Esophagus (tissue), 2 donors: ENCODE measurements around the gene ATP13A5. TPM values are rescaled to one million over a fixed set of nuclear protein-coding genes. Genes with fewer than 3 reads are reported as not detected.

ENCODE experiments used
- H3K27ac ChIP-seq, 2 donors: one replicate each; pipeline ENCODE4 v1.5.1; 2013; ENCODE audit warnings: low read depth in 2 of 2, mild to moderate bottlenecking in 2 of 2, inconsistent platforms in 1 of 2, low read length in 1 of 2, moderate library complexity in 1 of 2
- H3K27me3 ChIP-seq, 2 donors: one replicate each; pipeline ENCODE4 v1.6.1; 2013; ENCODE audit warnings: low read length in 2 of 2, control low read depth in 1 of 2, mild to moderate bottlenecking in 1 of 2; ENCODE audit not compliant: insufficient read depth in 2 of 2, control insufficient read depth in 1 of 2
- H3K36me3 ChIP-seq, 2 donors: one replicate each; pipeline ENCODE4 v1.6.1; 2013; ENCODE audit warnings: low read length in 1 of 2; ENCODE audit not compliant: control insufficient read depth in 2 of 2, insufficient read depth in 2 of 2
- H3K4me1 ChIP-seq, 2 donors: one replicate each; pipeline ENCODE4 v1.6.1; 2013; ENCODE audit warnings: low read length in 1 of 2; ENCODE audit not compliant: control insufficient read depth in 2 of 2, insufficient read depth in 2 of 2
- H3K4me3 ChIP-seq, 2 donors: one replicate each; pipeline ENCODE4 v1.5.1; 2013; ENCODE audit warnings: low read length in 2 of 2, mild to moderate bottlenecking in 2 of 2, low read depth in 1 of 2, moderate library complexity in 1 of 2
- H3K9me3 ChIP-seq, 2 donors: one replicate each; pipeline ENCODE4 v1.6.1; 2013; ENCODE audit warnings: mild to moderate bottlenecking in 2 of 2, low read depth in 1 of 2, low read length in 1 of 2, moderate library complexity in 1 of 2; ENCODE audit not compliant: control insufficient read depth in 2 of 2, insufficient read depth in 1 of 2
- whole genome bisulfite sequencing, 2 donors: extraction: QIAGEN DNeasy Blood & Tissue Kit; methylation state at CpG; one replicate each; pipeline ENCODE4 v1.1.7; 2013; 5-methylcytosine and 5-hydroxymethylcytosine counted together
- polyA plus RNA-seq, 2 donors: library from polyadenylated mRNA; stranded (reverse); fragments of 200-250 nt; gene quantifications; one replicate each; pipeline ENCODE4 v1.2.3, GENCODE V29; 2013
- donor health status: healthy with polysubstance abuse.
- donor health status: Bipolar disorder and iron deficiency.

The ATP13A5 gene
- polyA plus RNA-seq, 2 donors, result 0.26 TPM

DNA sequence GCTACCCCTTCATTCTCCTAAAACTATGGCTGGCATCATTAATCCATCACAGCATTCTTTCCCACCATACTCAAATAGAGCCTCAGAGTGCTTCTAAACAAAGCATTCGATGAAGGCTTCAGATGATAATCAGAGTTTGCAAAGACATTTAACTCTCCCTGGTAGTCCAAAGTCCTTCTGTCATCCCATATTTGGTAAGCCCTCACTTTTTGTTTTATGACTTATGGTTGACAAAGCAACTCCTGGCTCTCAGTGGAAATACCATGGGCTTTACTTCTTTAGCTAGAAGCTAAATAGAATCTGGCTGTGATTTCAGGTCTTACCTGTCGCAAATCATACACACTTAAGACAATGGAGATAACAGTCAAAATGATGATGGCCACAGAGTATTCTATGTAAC is 27.8 kb downstream of the ATP13A5 start:
- Histone ChIP-seq H3K27ac (no peak overlapping the region), H3K9me3 (no peaks in the 10 kb centered on the region), H3K4me1 (no peaks in the 10 kb centered on the region), H3K27me3 (no peaks in the 10 kb centered on the region), H3K36me3 (no peaks in the 10 kb centered on the region), H3K4me3 (no peak overlapping the region)
- 75 to 82% methylated on average over 2 of the region's 2 CpGs for WGBS, 2 donors

DNA sequence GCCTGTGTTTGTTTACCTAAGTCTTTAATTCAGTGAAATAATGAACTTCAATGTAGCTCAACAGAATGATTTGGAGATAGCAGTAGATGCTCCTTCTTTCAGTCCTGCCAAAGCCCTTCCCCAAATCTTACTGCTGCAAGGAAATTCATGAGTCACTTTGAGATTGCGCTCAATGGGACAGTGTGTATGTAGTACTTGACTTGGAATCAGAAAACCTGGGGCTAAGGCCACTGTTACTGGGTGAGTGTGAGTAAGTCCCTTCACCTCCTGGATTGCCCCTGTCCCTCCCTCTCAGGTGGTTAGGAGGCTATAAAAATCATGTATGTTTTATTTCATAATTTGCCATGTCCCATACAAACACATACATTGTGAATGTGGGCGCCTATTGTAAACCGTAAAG is 29.9 kb downstream of the ATP13A5 start:
- H3K4me1 ChIP-seq, result no peaks in the 10 kb centered on the region
- H3K27ac ChIP-seq, result no peak overlapping the region
- H3K27me3 ChIP-seq, result no peaks in the 10 kb centered on the region
- no peaks in the 10 kb centered on the region for H3K9me3 ChIP-seq
- no peaks in the 10 kb centered on the region for H3K36me3 ChIP-seq
- WGBS, 2 donors, result 67 to 76% methylated on average over 3 of the region's 3 CpGs
- no peak overlapping the region for H3K4me3 ChIP-seq

DNA sequence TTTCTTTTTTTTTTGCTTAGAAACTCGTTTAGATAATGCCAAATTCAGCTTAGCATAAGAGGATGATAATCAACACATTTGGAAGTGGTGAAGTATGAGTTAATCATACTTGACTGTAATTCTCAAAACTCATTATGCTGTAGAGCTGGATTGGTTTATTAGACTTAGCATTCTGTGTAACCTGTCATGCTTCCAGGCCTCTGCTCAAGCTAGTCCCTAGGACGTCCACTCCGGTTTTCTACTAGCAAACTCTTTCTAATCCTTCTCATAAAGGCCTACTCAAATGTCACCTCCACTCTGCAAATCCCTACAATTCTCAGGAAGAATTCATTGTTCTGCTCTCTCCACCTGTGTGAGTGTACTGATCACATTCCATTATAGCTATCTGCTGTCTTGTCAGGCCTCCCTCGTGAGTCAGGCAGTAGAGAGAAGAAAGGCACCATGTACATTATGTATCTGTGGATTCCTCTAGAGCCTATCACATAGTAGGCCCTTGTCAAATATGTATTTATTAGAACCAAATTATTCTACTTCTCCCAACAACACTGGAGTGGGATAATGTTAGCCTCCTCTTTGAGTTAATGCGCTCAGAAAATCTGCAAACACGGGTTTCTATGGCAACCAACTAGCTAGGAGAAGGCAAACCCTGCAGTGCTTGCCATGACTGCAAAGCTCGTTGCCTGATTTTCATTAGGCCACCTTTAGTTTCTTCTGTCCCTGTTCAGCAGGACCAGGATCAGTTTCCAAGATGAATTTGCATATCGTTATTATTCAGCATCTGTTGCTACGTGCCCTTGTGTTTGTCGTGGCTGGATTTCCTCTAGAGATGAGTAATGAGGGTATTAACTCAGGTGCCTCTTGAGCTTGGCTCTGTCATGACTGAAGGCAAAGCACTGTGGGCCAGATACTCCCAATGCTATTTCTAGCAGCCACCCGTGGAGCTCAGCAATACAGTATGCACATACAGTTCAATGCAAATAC is 30.7 kb downstream of the ATP13A5 start:
- Histone ChIP-seq H3K4me3 (no peak overlapping the region), H3K27ac (no peak overlapping the region), H3K4me1 (no peaks in the 10 kb centered on the region), H3K27me3 (no peaks in the 10 kb centered on the region), H3K9me3 (no peaks in the 10 kb centered on the region), H3K36me3 (no peaks in the 10 kb centered on the region)
- WGBS, 2 donors, result 25 to 28% methylated on average over 11 of the region's 11 CpGs

DNA sequence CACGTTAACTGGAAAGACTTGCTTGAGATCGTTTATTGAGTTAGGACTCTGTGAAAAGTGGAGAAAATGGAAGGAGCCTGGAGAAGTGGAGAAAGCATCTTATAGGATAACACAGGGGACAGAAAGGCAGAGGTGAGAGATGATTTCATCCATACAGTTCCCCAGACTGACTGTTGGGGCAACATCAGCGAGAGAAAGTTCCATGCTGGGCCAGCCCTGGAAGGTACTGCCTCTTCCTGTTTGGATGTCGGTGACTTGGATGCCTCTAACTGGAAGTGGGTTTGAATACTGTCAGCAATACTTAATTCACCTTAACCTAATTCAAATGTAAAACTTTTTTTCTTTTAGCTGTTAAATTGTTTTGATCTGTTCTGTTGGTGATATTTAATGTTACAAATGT is 32.3 kb downstream of the ATP13A5 start:
- 74 to 79% methylated on average over 4 of the region's 4 CpGs for WGBS, 2 donors

GRCh38 chr3:193345431-193345830 is 33.1 kb downstream of the ATP13A5 start:
- H3K9me3 ChIP-seq, result no peaks in the 10 kb centered on the region
- WGBS, 2 donors, result 60 to 74% methylated on average over 3 of the region's 3 CpGs
- no peaks in the 10 kb centered on the region for H3K4me1 ChIP-seq
- H3K4me3 ChIP-seq, result no peak overlapping the region
- no peak overlapping the region for H3K27ac ChIP-seq
- no peaks in the 10 kb centered on the region for H3K36me3 ChIP-seq
- no peaks in the 10 kb centered on the region for H3K27me3 ChIP-seq

More for the DNA sequence above, 32.3 kb downstream of the ATP13A5 start:
- no peaks in the 10 kb centered on the region for H3K36me3 ChIP-seq
- no peaks in the 10 kb centered on the region for H3K9me3 ChIP-seq
- no peaks in the 10 kb centered on the region for H3K27me3 ChIP-seq
- H3K4me1 ChIP-seq, result no peaks in the 10 kb centered on the region
- H3K27ac ChIP-seq, result no peak overlapping the region
- no peak overlapping the region for H3K4me3 ChIP-seq

- H3K9me3 ChIP-seq, result no peaks in the 10 kb centered on the region
- 53 to 56% methylated on average over 3 of the region's 3 CpGs for WGBS, 2 donors
- H3K36me3 ChIP-seq, result no peaks in the 10 kb centered on the region
- no peaks in the 10 kb centered on the region for H3K4me1 ChIP-seq
- H3K27ac ChIP-seq, result no peak overlapping the region
- no peak overlapping the region for H3K4me3 ChIP-seq
- no peaks in the 10 kb centered on the region for H3K27me3 ChIP-seq
These were observed 34.1 kb downstream of the ATP13A5 start for GRCh38 chr3:193344486-193344885.

DNA sequence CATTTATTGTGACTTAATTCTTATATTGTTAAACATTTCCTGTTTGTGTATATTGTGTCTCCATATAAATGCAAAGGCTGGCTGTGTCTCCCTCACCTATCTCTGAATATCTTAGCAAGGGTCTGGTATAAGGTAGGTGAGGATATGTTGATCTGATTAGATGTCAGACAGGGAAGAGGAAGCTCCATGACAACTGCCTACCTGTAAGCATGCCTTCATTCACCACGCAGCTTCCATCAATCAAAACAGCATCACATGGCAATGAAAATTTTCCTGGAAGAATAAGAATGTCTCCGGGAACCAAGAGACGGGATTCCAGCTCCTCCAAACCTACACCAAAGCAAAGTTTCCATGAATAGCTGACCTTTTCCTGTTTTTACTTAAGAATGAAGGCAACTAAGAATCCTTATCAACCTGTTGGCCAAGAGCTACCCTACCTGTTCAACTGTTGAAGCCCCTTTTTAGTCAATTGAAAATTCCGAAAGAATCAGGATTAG is 34.8 kb downstream of the ATP13A5 start:
- H3K4me1 ChIP-seq, result no peaks in the 10 kb centered on the region
- no peak overlapping the region for H3K4me3 ChIP-seq
- H3K36me3 ChIP-seq, result no peaks in the 10 kb centered on the region
- WGBS, 2 donors, result 85 to 89% methylated on average over 4 of the region's 4 CpGs
- no peaks in the 10 kb centered on the region for H3K9me3 ChIP-seq
- no peaks in the 10 kb centered on the region for H3K27me3 ChIP-seq
- no peak overlapping the region for H3K27ac ChIP-seq

GRCh38 chr3:193342551-193342950 is 36.0 kb downstream of the ATP13A5 start:
- Histone ChIP-seq H3K4me3 (no peak overlapping the region), H3K9me3 (no peaks in the 10 kb centered on the region), H3K27me3 (no peaks in the 10 kb centered on the region), H3K27ac (no peak overlapping the region), H3K4me1 (no peaks in the 10 kb centered on the region), H3K36me3 (no peaks in the 10 kb centered on the region)
- 60 to 68% methylated on average over 2 of the region's 2 CpGs for WGBS, 2 donors

- no peaks in the 10 kb centered on the region for H3K36me3 ChIP-seq
- no peak overlapping the region for H3K27ac ChIP-seq
- H3K9me3 ChIP-seq, result no peaks in the 10 kb centered on the region
- no peaks in the 10 kb centered on the region for H3K27me3 ChIP-seq
- no peaks in the 10 kb centered on the region for H3K4me1 ChIP-seq
- 46 to 63% methylated on average over 1 of the region's 1 CpG for WGBS, 2 donors
- H3K4me3 ChIP-seq, result no peak overlapping the region
These were observed 43.5 kb downstream of the ATP13A5 start for GRCh38 chr3:193335031-193335430.

DNA sequence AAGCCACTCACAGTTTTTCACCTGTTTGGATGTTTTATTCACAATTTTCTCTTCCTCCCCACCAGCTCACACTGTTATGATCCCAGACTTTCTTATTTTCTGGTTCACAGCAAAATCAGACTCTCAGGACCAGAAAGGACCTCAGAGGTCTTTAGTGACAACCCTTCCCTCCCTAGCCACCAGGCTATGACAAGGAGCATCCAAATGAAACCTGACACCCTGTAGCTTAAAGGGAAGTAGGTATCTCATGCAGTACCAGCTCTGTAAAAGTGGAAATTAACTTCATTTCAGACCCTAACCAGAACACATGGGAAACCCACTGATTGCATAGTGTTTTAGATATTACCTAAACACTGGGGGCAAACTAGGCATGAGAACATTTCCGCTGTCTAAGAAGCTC is 45.3 kb downstream of the ATP13A5 start:
- H3K27me3 ChIP-seq, result no peaks in the 10 kb centered on the region
- 54 to 89% methylated on average over 1 of the region's 1 CpG for WGBS, 2 donors
- no peaks in the 10 kb centered on the region for H3K9me3 ChIP-seq
- no peak overlapping the region for H3K4me3 ChIP-seq
- H3K4me1 ChIP-seq, result no peaks in the 10 kb centered on the region
- no peaks in the 10 kb centered on the region for H3K36me3 ChIP-seq
- H3K27ac ChIP-seq, result no peak overlapping the region
